Ascending aorta (tissue), 2 donors: ENCODE results near the gene ELOVL2. TPM values are rescaled to one million over a fixed set of nuclear protein-coding genes. Genes with fewer than 3 reads are reported as not detected.

ENCODE experiments used
- DNase-seq, 2 donors: peaks; one replicate each; pipeline ENCODE4 v3.0.0-alpha.2; 2019; ENCODE audit warnings: low spot score in 2 of 2
- H3K27ac ChIP-seq, 2 donors: fragments of 200-600 bp; sonication (generic); one replicate each; pipeline ENCODE4 v1.5.1; 2016 to 2017; ENCODE audit warnings: mild to moderate bottlenecking in 1 of 2
- H3K27me3 ChIP-seq: fragments of 200-600 bp; sonication (generic); one replicate; pipeline ENCODE4 v1.5.1; 2017
- H3K36me3 ChIP-seq, 2 donors: fragments of 200-600 bp; sonication (generic); one replicate each; pipeline ENCODE4 v1.5.1; 2016
- H3K4me1 ChIP-seq, 2 donors: fragments of 200-600 bp; sonication (generic); one replicate each; pipeline ENCODE4 v1.5.1; 2016 to 2017; ENCODE audit warnings: mild to moderate bottlenecking in 1 of 2
- H3K4me3 ChIP-seq, 2 donors: fragments of 200-600 bp; sonication (generic); one replicate each; pipeline ENCODE4 v1.5.1; 2016 to 2017; ENCODE audit warnings: mild to moderate bottlenecking in 1 of 2
- H3K9me3 ChIP-seq, 2 donors: fragments of 200-600 bp; sonication (generic); one replicate each; pipeline ENCODE4 v1.5.1; 2016
- CTCF ChIP-seq, 3 experiments: fragments of 200-600 bp in 2 of 3; fragments of 450-650 bp in 1 of 3; sonication (generic) in 2 of 3; IDR thresholded peaks; one replicate each; pipeline ENCODE4 v1.5.1; 2016 to 2019; ENCODE audit warnings: antibody characterized with exemption in 3 of 3, mild to moderate bottlenecking in 1 of 3, moderate library complexity in 1 of 3
- intact Hi-C: fragments of 100-400 bp; cut with DNase I; formaldehyde crosslinking; loops from one replicate; pipeline ENCODE4 v1.15.1; 2023
- total RNA-seq: library from RNA; depleted of rRNA; stranded (reverse); fragments of >200 nt; gene quantifications from one replicate; pipeline ENCODE4 v1.1.0, GENCODE V29; 2016

The ELOVL2 gene
- total RNA-seq, 1 donor from 2014 or later = 0.11 TPM

- DNase-seq = no peak
These were observed 10.6 kb upstream of the ELOVL2 start for GRCh38 chr6:11054722-11055121.

GRCh38 chr6:11053307-11053706 lies 9.2 kb upstream of the ELOVL2 start:
- H3K27ac ChIP-seq = no peak overlapping the region
- H3K4me1 ChIP-seq = no peaks in the 10 kb centered on the region
- no peak overlapping the region for H3K4me3 ChIP-seq
- no peak for TF ChIP-seq CTCF (IDR thresholded peaks at IDR 0.05)
- H3K27me3 ChIP-seq = no peaks in the 10 kb centered on the region
- no peaks in the 10 kb centered on the region for H3K9me3 ChIP-seq
- intact Hi-C loops = no loop called here
- no peaks in the 10 kb centered on the region for H3K36me3 ChIP-seq
- no peak for DNase-seq

More at GRCh38 chr6:11054722-11055121, 10.6 kb upstream of the ELOVL2 start:
- no peaks in the 10 kb centered on the region for H3K4me1 ChIP-seq
- no peaks in the 10 kb centered on the region for H3K36me3 ChIP-seq
- H3K4me3 ChIP-seq = no peak overlapping the region
- intact Hi-C loops = no loop called here
- no peaks in the 10 kb centered on the region for H3K9me3 ChIP-seq
- TF ChIP-seq CTCF (IDR thresholded peaks at IDR 0.05) = no peak
- H3K27me3 ChIP-seq = no peaks in the 10 kb centered on the region
- no peak overlapping the region for H3K27ac ChIP-seq

GRCh38 chr6:11050731-11051130 lies 6.6 kb upstream of the ELOVL2 start:
- Histone ChIP-seq H3K4me1 (no peaks in the 10 kb centered on the region), H3K4me3 (no peak overlapping the region), H3K36me3 (no peaks in the 10 kb centered on the region), H3K27ac (no peak overlapping the region), H3K9me3 (no peaks in the 10 kb centered on the region), H3K27me3 (no peaks in the 10 kb centered on the region)
- no peak for TF ChIP-seq CTCF (IDR thresholded peaks at IDR 0.05)
- DNase-seq = no peak
- intact Hi-C loops = no loop called here

GRCh38 chr6:11044712-11045167 lies 635 bp upstream of the ELOVL2 start:
- no peak for DNase-seq
- no peaks in the 10 kb centered on the region for H3K9me3 ChIP-seq
- peak overlapping the region; percentile 68 to 72 for H3K4me3 ChIP-seq
- H3K4me1 ChIP-seq = peaks cover 0 to 8% of the 10 kb centered on the region in 2 donors
- intact Hi-C loops = no loop called here
- H3K27ac ChIP-seq = no peak overlapping the region
- TF ChIP-seq CTCF (IDR thresholded peaks at IDR 0.05) = no peak
- peaks cover 8% of the 10 kb centered on the region for H3K27me3 ChIP-seq
- H3K36me3 ChIP-seq = no peaks in the 10 kb centered on the region

GRCh38 chr6:11043378-11043960 lies 636 bp downstream of the ELOVL2 start:
- TF ChIP-seq CTCF (IDR thresholded peaks at IDR 0.05) = no peak
- H3K36me3 ChIP-seq = no peaks in the 10 kb centered on the region
- no peaks in the 10 kb centered on the region for H3K9me3 ChIP-seq
- intact Hi-C loops = no loop called here
- peaks cover 0 to 8% of the 10 kb centered on the region in 2 donors for H3K4me1 ChIP-seq
- H3K27ac ChIP-seq = no peak overlapping the region
- peak overlapping the region; percentile 68 to 72 for H3K4me3 ChIP-seq
- no peak for DNase-seq
- peaks cover 8% of the 10 kb centered on the region for H3K27me3 ChIP-seq
